Stimulated activated CD8-positive, alpha-beta memory T cell treated with anti-CD3 and anti-CD28 coated beads, Interleukin-15, amount 100 ng/mL, for 48 hours (primary cell): ENCODE data around the gene STX4.

Experiments
- DNase-seq, 2 donors: peaks; one replicate each; pipeline ENCODE4 v3.0.0-alpha.2; 2020; ENCODE audit warnings: low read depth in 2 of 2

The STX4 gene, protein sequence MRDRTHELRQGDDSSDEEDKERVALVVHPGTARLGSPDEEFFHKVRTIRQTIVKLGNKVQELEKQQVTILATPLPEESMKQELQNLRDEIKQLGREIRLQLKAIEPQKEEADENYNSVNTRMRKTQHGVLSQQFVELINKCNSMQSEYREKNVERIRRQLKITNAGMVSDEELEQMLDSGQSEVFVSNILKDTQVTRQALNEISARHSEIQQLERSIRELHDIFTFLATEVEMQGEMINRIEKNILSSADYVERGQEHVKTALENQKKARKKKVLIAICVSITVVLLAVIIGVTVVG

DNA sequence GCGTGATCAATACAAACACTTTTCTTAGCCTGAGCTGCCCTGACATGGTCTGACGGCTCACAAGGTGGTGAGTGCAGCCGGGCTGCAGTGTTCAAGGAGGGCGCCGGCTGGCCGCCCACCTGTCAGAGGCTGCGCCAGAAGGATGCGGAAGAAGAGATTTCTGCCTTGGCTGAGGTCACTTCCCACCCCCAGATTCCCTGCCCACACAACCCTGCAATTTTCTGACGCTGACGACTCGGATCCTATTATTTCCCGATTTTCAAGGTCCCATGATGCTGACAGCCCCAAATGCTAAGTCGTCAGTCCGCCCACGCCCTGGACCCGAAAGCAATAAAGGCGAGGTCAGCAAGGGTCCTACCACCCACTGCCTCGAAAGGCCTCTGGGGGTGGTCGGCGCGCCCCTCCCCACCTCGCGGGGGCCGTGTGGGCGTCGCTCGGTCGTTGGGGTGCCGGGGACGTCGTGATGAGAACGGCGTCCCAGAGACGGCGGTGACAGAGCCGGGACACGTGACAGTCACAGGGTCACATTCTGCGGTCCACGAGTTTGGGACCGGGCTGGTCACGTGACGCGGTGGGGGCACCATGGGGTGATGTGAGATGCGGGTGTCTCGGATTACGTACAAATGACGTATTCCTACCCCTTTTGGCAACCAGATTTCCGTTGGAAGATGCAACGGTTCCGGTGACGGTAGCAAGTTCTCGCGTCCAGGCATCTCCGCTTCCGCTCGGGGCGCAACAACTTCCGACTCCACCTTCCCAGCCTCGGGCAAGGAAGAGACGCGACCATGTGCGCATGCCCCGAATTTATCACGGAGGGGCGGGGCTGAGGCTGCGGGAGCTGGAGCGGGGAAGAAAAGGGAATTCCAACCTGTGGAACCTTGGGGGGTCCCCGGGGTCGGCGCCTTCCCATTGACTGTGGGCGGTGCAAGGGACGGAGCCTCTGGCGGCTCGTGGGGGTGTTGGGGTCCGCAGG is at the start of gene STX4:
Gene STX4, plus strand, starts transcription at position 823 of the 973 bp plus-strand sequence. CDS start 248 bp downstream, outside the sequence.
- DNase-seq = peak; percentile 92 to 96

DNA sequence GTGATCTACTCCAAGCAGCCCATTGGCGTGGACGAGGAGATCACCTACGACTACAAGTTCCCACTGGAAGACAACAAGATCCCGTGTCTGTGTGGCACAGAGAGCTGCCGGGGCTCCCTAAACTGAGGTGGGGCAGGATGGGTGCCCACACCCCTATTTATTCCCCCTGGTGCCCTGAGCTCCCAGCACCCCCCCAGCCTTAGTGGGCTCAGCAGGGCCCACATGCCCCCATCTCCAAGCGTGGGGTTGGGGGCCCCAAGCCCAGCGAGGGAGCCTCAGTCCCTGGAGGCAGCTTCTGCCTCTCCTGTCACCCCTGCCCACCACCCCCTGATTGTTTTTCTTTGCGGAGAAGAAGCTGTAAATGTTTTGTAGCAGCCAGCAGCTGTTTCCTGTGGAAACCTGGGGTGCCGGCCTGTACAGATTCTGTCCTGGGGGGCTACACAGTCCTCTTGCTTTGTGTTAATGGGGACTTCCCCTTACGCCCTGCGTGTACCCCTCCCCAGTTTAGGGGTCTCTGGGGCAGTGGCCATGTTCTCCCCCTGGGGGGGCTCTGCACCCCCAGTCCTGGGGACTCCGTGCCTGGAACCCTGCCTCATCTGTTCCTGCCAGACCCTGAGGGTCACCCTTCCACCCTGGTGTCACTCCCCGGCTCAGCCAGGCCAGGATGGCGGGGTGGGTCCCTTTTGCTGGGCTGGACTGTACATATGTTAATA is 49.3 kb upstream of the STX4 start:
- no peak for DNase-seq

DNA sequence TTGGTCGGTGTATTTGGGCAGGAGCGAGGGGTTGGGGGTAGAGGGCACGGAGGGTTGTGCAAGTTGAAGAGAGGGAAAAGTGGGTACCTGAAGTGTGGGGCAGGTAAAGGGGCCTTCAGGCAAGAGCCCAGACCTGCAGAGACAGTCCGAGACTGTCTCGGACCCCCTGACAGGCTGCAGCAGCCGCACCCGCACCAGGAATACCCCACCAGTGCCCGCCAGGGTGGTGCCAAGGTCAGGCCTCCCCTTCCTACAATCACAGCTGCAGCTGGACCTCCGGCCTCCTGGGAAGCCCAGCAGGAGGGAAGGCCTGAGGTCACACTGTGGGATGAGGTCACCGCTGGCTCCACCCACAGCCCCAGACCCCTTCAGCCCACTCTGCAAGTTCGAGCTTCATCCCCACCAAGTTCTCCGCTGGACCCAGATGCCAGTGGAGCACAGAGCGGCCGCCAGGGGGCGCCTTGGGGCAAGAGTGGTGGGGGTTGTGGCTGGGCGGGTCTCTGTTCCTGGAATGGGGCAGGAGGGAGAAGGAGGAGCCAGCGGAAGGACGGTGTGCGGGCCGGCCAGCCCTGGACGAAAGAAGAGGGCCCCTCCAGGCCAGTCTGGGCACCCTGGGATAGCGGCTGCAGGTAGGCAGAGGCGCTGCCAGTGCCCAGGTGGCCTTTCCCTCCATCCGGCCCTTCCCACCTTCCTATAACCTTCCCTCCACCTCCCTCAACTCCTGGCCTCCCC is 48.5 kb upstream of the STX4 start, which contains the start of gene HSD3B7:
Gene HSD3B7, plus strand, starts transcription at position 539 of the 732 bp plus-strand sequence. CDS start 452 bp downstream, outside the sequence.
- peak; percentile 63 to 69 for DNase-seq

DNA sequence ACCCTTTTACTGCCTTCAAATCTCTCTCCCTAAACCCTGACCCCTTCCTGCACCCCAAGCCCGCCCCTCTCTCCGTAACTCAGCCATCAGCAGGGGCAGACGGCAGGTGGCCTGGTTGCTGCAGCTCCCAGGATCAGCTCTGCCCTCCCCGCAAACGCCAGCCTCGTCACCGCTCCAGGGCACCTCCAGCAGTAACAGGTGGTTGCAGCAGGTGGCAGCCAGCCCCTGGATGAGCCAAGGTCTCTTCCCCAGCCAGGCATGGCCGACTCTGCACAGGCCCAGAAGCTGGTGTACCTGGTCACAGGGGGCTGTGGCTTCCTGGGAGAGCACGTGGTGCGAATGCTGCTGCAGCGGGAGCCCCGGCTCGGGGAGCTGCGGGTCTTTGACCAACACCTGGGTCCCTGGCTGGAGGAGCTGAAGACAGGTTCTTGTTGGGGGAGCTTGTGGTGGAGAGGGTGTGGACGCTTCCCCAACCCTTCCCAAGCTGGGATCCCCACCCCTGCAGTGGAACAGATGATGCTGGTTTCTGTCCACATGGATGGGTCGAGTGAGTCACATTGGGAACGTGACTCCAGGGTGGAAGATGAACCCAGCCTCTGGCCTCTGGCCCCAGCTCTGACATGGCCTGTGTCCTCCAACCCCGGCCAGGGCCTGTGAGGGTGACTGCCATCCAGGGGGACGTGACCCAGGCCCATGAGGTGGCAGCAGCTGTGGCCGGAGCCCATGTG is 47.8 kb upstream of the STX4 start:
- DNase-seq = no peak

DNA sequence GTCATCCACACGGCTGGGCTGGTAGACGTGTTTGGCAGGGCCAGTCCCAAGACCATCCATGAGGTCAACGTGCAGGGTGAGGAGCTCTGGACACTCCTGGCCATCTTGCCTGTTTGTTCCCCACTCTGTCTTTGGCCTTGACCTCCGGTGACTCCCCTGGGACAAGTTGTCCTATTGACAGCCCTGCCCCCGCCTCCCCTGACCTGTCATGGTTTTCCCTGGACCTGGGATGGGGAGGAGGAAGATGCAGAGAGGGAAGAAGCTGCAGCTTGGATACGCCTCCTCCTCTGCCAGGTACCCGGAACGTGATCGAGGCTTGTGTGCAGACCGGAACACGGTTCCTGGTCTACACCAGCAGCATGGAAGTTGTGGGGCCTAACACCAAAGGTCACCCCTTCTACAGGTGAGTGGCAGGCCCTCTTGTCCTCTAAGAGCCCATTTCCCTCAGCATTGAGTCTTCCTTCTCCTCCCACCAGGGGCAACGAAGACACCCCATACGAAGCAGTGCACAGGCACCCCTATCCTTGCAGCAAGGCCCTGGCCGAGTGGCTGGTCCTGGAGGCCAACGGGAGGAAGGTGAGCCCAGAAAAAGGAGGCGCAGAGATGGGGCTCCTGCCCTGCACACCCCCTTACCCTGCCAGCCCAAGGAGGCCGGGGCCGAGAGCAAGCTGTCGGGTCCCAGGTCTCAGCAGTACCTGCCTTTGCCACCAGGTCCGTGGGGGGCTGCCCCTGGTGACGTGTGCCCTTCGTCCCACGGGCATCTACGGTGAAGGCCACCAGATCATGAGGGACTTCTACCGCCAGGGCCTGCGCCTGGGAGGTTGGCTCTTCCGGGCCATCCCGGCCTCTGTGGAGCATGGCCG is 47.0 kb upstream of the STX4 start:
- no peak for DNase-seq

DNA sequence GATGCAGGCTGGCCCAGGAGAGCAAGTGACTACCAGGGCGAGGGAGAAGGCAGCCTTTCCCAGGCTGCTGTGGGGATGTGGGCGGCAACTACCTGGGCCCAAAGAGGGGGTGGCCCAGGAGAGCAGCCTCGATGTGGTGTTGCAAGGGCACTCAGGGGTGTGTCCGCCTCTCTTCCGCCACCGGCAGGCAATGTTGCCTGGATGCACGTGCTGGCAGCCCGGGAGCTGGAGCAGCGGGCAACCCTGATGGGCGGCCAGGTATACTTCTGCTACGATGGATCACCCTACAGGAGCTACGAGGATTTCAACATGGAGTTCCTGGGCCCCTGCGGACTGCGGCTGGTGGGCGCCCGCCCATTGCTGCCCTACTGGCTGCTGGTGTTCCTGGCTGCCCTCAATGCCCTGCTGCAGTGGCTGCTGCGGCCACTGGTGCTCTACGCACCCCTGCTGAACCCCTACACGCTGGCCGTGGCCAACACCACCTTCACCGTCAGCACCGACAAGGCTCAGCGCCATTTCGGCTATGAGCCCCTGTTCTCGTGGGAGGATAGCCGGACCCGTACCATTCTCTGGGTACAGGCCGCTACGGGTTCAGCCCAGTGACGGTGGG is 45.7 kb upstream of the STX4 start:
- no peak for DNase-seq

DNA sequence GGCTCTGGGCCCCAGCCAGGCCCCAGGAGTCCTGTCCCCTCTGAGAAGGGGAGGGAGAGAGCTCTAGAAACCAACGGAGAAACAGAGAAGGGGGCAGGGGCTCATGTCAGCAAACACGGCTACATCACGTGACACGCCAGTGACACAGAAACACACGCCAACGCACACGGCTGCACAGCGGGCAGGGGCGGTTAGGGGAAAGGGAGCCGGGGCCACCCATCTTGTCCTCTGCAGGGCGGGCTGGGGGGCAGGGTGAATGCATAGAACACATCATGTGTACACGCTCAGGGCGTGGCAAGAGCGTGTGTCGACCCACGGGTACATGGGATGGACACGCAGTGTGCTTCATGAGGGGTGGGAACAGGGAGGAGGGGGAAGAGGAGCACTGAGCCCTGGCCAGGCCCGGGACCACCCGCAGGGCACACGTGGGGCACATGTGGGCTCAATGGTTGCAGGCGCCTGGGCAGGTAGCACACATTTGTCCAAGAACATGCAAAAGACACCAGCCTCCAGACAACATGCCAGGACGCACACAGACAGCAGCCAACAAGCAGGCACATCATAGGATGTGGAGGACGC is 43.8 kb upstream of the STX4 start:
- no peak for DNase-seq

DNA sequence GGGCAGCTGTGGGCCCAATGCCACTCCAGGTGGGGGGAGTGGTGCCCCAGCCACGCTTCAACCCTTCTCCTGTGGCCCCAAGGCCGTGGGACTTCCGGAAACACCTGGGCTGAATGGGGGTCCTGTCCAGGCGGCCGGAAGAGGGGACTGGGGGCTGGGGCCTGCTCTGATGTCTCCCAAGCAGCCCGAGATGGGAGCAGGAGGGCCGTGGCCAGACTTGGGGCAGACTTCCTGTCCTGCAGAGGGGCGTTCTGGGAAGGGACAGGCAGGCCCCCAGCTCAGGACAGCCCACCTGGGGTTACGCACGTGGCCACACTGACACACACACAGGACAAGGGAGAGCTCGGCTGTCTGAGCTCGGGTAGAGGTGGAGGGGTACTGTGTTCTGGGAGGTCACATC is 43.3 kb upstream of the STX4 start:
- no peak for DNase-seq

DNA sequence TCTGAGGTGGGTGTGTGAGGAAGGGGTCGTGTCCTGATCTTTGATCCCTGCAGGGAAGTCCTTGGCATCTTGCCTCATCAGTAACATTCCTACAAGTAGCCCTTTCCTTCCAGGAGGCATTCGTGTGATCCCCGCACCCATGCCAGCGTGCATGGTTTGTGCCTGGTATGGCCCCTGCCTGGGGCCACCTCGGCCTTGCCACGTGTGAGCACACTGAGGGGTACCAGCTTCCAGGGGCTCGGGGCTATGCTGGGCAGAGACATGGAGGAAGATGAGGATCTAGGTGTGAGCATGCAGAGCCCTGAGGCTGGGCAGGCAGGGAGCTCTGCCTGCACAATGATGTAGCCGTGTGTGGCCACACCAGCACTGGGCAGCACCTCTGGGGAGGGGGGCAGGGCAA is 42.3 kb upstream of the STX4 start:
- DNase-seq = no peak

DNA sequence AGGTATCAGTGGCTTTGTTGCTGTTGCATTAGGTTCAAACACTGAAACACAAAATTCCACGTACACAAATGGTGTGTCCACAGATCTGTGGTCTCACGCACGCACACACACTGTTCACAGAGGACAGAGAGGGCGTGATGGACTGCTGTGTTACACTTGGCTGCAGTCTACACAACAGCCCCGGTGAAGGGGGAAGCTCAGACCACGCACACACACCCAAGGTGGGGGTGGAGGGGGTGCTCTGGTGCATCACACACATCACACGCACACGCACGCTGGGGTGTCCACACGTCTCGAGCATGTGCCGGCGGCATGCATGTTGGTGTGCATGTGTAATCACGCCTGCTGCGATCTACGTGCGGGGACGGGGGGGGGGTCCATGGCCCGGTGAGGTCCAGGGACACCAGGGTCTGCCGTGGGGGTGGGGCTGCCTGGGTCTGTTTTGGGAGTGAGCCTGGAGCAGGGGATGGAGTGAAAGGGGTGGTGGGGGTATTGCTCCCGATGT is 41.0 kb upstream of the STX4 start:
- DNase-seq = no peak

DNA sequence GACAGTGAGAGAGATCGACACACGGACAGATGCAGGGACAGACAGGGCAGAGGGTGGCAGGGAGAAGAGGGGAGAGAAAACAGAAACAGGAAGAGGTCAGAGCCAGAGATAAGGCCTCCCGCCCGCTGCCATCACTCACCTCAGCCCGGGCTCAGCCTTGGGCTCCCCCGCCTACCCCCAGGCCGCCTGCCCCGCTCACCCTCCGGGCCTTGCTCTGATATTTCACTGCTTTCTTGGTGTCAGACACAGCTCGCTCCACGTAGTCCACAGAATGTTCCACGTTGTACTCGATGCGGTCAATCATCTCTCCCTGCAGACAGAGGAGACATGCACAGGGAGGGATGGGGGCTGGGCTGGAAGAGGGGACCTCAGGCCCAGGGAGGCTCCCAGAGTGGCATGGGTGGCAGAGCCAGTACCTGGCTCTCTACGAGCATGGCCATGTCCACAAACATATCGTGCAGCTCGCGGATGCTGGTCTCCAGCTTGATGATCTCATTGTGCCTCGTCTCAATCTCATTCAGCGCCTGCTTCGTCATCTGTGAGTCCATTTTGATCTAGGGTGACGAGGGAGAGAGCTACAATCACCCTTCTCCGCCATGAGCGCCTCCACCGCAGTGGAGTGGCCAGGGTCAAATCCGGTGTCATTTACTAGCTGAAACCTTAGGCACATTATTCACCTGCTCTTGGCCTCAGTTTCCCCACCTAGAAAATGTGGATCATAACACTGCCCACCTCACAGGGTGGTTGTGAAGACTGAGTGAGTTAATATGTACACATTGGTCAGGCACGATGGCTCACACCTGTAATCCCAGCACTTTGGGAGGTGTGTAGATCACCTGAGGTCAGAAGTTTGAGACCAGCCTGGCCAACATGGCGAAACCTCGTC is 40.2 kb upstream of the STX4 start:
- no peak for DNase-seq

DNA sequence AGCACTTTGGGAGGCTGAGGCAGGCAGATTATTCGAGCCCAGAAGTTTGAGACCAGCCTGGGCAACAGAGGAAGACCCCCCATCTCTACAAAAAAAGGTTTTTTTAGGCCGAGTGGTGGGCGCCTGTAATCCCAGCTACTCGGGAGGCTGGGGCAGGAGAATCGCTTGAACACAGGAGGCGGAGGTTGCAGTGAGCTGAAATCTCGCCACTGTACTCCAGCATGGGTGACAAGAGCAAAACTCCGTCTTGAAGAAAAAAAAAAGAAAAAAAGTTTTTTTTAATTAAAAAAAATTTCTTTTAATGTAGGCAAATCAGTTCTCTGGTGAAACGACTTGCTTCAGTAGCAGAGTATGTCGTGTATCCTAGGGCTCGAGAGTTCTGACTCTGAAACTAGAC is 37.4 kb upstream of the STX4 start:
- no peak for DNase-seq

DNA sequence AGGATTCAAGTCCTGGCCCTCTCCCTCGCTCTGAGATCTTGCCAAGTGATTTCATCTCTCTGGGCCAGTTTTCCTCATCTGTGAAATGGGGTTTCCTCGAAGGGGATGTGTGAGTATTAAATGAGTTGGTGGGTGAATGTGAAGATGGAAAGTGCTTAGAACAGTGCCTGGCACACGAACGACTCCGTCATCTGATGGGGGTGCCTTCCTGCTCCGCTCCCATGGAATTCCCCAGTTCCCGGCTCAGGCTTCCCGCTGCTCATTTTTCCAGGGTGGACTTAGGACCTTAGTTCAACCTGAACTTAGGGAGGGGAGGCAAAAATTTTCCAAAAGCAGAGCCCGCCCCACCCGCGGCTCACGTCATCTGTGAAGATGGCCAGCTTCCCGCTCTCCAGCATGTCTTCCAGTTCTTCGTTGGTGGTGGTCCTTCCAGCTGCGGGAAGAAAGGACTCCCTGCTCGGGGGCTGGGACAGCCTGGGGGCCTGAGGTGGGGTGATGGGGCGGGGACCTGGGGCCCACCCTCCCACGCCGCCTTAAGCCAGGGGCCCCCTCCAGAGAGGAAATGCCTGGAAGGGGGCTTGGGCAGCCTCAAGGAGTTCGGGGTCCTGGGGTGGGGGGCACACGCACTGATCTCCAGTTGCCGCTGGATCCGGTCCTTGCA is 36.9 kb upstream of the STX4 start:
- no peak for DNase-seq

DNA sequence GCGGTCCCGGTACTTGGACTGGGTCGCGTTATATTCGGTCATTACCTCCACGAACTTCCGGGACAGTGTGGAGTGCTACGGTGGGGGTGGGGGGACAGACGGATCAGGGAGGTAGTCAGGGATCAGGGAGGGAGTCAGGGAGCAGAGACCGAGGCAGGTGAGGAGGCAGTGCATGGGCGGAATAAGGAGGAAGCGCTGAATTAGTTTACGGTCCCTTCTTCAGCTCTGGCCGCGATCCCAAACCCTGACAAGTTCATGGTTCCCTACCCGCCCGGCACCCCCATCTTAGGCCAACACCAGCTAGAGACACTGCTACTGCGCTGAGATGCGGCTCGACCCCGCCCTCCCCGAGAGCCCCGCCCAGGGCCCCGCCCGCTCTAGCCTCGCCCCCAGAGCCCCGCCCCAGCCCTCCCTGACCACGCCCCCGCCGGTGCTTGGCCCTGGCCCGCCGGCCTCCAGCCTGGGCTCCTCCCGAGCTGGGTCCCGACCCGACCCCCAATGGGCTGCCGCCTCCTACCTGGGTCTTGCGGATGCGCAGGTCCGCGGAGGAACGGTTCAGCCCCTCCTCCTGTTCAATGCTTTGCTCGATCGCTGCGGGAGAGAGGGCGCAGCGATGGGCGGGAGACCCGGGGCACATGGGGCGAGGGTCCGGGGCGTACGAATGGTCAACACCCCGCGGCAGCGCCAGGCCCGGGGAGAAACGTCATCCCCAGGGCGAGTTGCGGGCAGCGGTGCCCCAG is 36.2 kb upstream of the STX4 start:
- peak; percentile 73 to 74 for DNase-seq

DNA sequence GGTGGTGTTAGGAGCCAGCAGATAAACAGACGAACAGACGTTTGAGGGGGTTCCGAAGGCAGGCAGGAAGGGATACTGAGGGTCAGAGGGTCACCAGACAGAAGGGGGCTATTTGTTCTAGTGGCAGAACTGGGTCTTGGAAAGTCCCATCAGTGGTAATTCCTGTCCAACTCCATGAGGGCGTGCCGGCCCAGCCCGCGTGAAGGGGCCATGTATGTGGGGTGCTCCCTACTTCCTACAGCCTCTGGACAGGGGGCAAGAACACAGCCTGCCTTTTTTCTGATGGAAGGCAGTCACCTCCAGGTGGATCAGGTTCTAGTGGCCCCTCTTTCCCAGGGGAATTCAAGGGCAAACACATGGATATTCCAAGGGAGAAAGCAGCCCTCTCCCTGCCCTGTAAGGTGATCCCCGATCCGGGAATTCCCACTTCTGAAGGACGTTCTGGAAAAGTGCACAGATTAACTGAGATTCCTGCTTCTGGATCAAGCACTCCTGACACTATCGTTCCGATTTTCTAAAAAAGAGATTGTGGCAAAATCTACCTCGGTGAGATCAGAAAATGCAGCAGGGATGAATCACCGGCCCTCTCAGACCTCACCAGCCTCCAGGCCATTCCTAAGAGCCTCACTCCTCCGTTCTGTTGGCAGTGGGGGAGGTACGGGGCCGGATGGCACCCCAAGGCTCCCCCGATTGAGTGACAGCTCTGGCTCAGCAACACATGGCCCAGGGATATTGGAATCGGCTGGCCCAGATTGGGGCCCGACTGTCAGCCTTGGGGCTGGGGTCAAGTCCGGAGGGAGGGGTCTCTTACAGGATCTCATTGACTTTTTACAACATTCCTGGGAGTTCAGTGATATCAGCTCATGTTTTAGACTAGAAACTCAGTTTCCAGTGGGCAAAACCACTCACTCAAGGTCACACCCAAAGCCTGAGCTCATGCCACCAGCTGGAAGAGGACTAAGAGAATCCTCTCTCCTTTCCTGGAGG is 35.3 kb upstream of the STX4 start:
- DNase-seq = no peak
